IgD-negative memory B cell (primary cell): ENCODE results near the gene OR2D3. TPM values are rescaled to one million over a fixed set of nuclear protein-coding genes. Genes with fewer than 3 reads are reported as not detected.
"Not testable (repeated sequence)": the region's sequence is repeated elsewhere in the genome, so short reads cannot be mapped to it uniquely, and the experiment has no call there.

Experiments
- H3K27ac Mint-ChIP-seq, 3 donors: one replicate each; pipeline ENCODE4 v1.8.0; 2020 to 2022; ENCODE audit warnings: mild to moderate bottlenecking in 3 of 3, mixed read lengths in 3 of 3, moderate library complexity in 1 of 3
- H3K27me3 Mint-ChIP-seq: one replicate; pipeline ENCODE4 v1.8.0; 2021; ENCODE audit warnings: mixed read lengths
- H3K36me3 Mint-ChIP-seq: one replicate; pipeline ENCODE4 v1.8.0; 2020; ENCODE audit warnings: mild to moderate bottlenecking, mixed read lengths
- H3K4me1 Mint-ChIP-seq, 3 donors: one replicate each; pipeline ENCODE4 v1.8.0; 2020 to 2022; ENCODE audit warnings: mixed read lengths in 3 of 3, mild to moderate bottlenecking in 1 of 3
- H3K4me3 Mint-ChIP-seq, 4 donors: one replicate each; pipeline ENCODE4 v1.8.0; 2020 to 2022; ENCODE audit warnings: mild to moderate bottlenecking in 4 of 4, mixed read lengths in 4 of 4, moderate library complexity in 3 of 4
- H3K9me3 Mint-ChIP-seq, 3 donors: one replicate each; pipeline ENCODE4 v1.8.0; 2020 to 2021; ENCODE audit warnings: mixed read lengths in 3 of 3, mild to moderate bottlenecking in 1 of 3
- polyA plus RNA-seq: library from polyadenylated mRNA; unstranded; fragments of 300-500 nt; fragmentation: Illumina TruSeq; gene quantifications from one replicate; pipeline ENCODE4 v1.2.3, GENCODE V29; 2021

The OR2D3 gene
- polyA plus RNA-seq, 1 donor from 2014 or later: not detected

GRCh38 chr11:6962673-6963072, 41.9 kb downstream of the OR2D3 start:
- no peaks in the 10 kb centered on the region for H3K36me3 Mint-ChIP-seq
- peaks cover 0 to 6% (median 0%) of the 10 kb centered on the region in 3 donors for H3K9me3 Mint-ChIP-seq
- no peaks in the 10 kb centered on the region for H3K27me3 Mint-ChIP-seq
- no peak overlapping the region for H3K4me3 Mint-ChIP-seq
- H3K27ac Mint-ChIP-seq: no peak overlapping the region
- H3K4me1 Mint-ChIP-seq: no peaks in the 10 kb centered on the region

GRCh38 chr11:6968816-6969215, 48.0 kb downstream of the OR2D3 start:
- no peak overlapping the region for H3K27ac Mint-ChIP-seq
- H3K4me1 Mint-ChIP-seq: no peaks in the 10 kb centered on the region
- no peak overlapping the region for H3K4me3 Mint-ChIP-seq
- no peaks in the 10 kb centered on the region for H3K27me3 Mint-ChIP-seq
- H3K9me3 Mint-ChIP-seq: peaks cover 0 to 13% (median 0%) of the 10 kb centered on the region in 3 donors
- peaks cover 1% of the 10 kb centered on the region for H3K36me3 Mint-ChIP-seq

- H3K4me1 Mint-ChIP-seq: not testable (repeated sequence)
These were observed 49.1 kb downstream of the OR2D3 start for GRCh38 chr11:6969854-6970253.

More at GRCh38 chr11:6969854-6970253, 49.1 kb downstream of the OR2D3 start:
- H3K27ac Mint-ChIP-seq, H3K36me3 Mint-ChIP-seq, H3K27me3 Mint-ChIP-seq, H3K4me3 Mint-ChIP-seq: not testable (repeated sequence)
- peaks cover 0 to 13% (median 0%) of the 10 kb centered on the region in 3 donors for H3K9me3 Mint-ChIP-seq

Other genes starting within 250 kb of the OR2D3 start
- gene MRPL17, start 237.7 kb upstream of the OR2D3 start, polyA plus RNA-seq: 15.8 TPM
- not detected for gene OR2AG2, start 149.0 kb upstream of the OR2D3 start, polyA plus RNA-seq
- not detected for gene OR2AG1, start 138.0 kb upstream of the OR2D3 start, polyA plus RNA-seq
- not detected for gene OR6A2, start 121.3 kb upstream of the OR2D3 start, polyA plus RNA-seq
- gene OR10A5, start 75.3 kb upstream of the OR2D3 start, polyA plus RNA-seq: not detected
- not detected for gene OR10A2, start 57.9 kb upstream of the OR2D3 start, polyA plus RNA-seq
- not detected for gene OR10A4, start 44.4 kb upstream of the OR2D3 start, polyA plus RNA-seq
- not detected for gene OR2D2, start 28.5 kb upstream of the OR2D3 start, polyA plus RNA-seq
- gene ZNF215, start 5.4 kb downstream of the OR2D3 start, polyA plus RNA-seq: 1.4 TPM
- gene ZNF214, start 99.3 kb downstream of the OR2D3 start, polyA plus RNA-seq: not detected
- not detected for gene NLRP14, start 99.5 kb downstream of the OR2D3 start, polyA plus RNA-seq
- gene RBMXL2, start 168.0 kb downstream of the OR2D3 start, polyA plus RNA-seq: not detected